HEK293 (cell line): ENCODE data around the gene TBRG1.

Experiments
- HOXA7 ChIP-seq: sonication (generic); formaldehyde crosslinking; IDR thresholded peaks from 2 replicates; pipeline ENCODE4 v1.8.1; 2022; ENCODE audit warnings: missing genetic modification reagents, borderline replicate concordance
- ZNF24 ChIP-seq: fragments of 450-650 bp; formaldehyde crosslinking; IDR thresholded peaks from 2 replicates; pipeline ENCODE4 v1.5.1; 2016; ENCODE audit warnings: missing biosample characterization, missing genetic modification characterization
- ZNF561 ChIP-seq: fragments of 450-650 bp; IDR thresholded peaks from 2 replicates; pipeline ENCODE4 v1.5.1; 2018; ENCODE audit warnings: missing biosample characterization, missing genetic modification characterization, borderline replicate concordance
- ZNF837 ChIP-seq: fragments of 450-650 bp; formaldehyde crosslinking; IDR thresholded peaks from 2 replicates; pipeline ENCODE4 v1.5.1; 2016; ENCODE audit warnings: missing biosample characterization, missing genetic modification characterization
- TF ChIP-seq, protein P1 (sequence below): fragments of 450-650 bp; formaldehyde crosslinking; IDR thresholded peaks from 2 replicates; pipeline ENCODE4 v1.5.1; 2017; ENCODE audit warnings: missing biosample characterization, mild to moderate bottlenecking, missing genetic modification characterization, moderate library complexity
- TF ChIP-seq, protein P2 (sequence below): fragments of 450-650 bp; formaldehyde crosslinking; IDR thresholded peaks from 2 replicates; pipeline ENCODE4 v1.5.1; 2016; ENCODE audit warnings: missing biosample characterization, missing genetic modification characterization

DNA sequence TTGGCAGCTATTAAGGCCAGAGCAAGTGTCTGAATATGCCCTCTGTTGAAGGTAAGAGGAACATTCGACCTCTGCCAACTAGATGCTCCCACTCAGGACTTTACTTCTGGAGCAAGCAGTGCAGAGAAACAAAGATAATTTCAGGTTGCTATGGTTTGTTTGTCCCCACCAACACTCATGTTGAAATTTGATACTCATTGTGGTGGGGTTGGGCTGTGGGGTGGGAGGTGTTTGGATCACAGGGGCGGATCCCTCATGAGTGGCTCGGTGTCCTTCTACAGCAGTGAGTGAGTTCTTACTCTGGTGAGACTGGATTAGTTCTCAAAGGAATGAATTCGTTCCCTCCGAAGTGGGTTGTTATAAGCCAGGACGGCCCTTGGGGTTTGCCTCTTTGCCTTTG is 40.8 kb upstream of the TBRG1 start:
- TF ChIP-seq, protein P1, sequence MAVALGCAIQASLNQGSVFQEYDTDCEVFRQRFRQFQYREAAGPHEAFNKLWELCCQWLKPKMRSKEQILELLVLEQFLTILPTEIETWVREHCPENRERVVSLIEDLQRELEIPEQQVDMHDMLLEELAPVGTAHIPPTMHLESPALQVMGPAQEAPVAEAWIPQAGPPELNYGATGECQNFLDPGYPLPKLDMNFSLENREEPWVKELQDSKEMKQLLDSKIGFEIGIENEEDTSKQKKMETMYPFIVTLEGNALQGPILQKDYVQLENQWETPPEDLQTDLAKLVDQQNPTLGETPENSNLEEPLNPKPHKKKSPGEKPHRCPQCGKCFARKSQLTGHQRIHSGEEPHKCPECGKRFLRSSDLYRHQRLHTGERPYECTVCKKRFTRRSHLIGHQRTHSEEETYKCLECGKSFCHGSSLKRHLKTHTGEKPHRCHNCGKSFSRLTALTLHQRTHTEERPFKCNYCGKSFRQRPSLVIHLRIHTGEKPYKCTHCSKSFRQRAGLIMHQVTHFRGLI (tag by site-specific recombination) = no peak
- no peak for TF ChIP-seq ZNF837
- TF ChIP-seq, protein P2, sequence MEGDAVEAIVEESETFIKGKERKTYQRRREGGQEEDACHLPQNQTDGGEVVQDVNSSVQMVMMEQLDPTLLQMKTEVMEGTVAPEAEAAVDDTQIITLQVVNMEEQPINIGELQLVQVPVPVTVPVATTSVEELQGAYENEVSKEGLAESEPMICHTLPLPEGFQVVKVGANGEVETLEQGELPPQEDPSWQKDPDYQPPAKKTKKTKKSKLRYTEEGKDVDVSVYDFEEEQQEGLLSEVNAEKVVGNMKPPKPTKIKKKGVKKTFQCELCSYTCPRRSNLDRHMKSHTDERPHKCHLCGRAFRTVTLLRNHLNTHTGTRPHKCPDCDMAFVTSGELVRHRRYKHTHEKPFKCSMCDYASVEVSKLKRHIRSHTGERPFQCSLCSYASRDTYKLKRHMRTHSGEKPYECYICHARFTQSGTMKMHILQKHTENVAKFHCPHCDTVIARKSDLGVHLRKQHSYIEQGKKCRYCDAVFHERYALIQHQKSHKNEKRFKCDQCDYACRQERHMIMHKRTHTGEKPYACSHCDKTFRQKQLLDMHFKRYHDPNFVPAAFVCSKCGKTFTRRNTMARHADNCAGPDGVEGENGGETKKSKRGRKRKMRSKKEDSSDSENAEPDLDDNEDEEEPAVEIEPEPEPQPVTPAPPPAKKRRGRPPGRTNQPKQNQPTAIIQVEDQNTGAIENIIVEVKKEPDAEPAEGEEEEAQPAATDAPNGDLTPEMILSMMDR = no peak
- no peak for TF ChIP-seq ZNF561
- TF ChIP-seq ZNF24 (tag by site-specific recombination) = no peak
- no peak for TF ChIP-seq HOXA7 (CRISPR knock-in tag)
